ENCODE data around the gene TNFRSF13B.

TNFRSF13B gene

DNA sequence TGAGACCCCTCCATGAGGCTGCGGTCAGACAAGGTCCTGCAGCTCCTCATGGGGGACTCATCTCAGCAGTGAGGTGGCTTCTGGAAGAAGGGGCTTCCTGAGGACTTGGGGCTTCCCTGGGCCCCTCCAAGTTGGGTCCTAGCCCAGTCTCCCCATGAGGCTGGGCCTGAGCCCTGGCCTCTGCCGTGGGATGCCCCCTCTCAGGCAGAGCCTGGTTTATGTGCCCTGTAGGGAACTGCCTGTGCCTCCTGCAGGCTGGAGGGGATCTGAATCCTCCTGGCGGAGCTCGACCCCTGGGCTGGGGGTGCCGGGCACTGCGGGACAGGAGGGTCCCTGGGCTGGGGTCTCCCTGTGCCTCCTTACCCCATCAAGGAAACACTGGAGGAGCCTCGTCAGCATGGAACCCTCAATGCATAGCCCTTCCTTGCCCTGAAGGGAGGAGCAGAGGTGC, 45.8 kb downstream of the TNFRSF13B start:
- no peak overlapping the region for H3K9ac ChIP-seq (ENCODE audit: low read depth, low read length)
- H2AFZ ChIP-seq (ENCODE audit: low read depth, low read length) = no peak overlapping the region
- no peak for DNase-seq
- H3K36me3 ChIP-seq (ENCODE audit: insufficient read depth, low read length) = no peaks in the 10 kb centered on the region
- no peak overlapping the region for H3K4me2 ChIP-seq (ENCODE audit: insufficient read depth, low read length)
- H3K27me3 ChIP-seq (ENCODE audit: insufficient read depth, low read length, poor library complexity) = no peaks in the 10 kb centered on the region
- no peaks in the 10 kb centered on the region for H3K4me1 ChIP-seq (ENCODE audit: insufficient read depth, low read length)
- no peak overlapping the region for H3K27ac ChIP-seq (ENCODE audit: low read length)
- TF ChIP-seq, protein P1, sequence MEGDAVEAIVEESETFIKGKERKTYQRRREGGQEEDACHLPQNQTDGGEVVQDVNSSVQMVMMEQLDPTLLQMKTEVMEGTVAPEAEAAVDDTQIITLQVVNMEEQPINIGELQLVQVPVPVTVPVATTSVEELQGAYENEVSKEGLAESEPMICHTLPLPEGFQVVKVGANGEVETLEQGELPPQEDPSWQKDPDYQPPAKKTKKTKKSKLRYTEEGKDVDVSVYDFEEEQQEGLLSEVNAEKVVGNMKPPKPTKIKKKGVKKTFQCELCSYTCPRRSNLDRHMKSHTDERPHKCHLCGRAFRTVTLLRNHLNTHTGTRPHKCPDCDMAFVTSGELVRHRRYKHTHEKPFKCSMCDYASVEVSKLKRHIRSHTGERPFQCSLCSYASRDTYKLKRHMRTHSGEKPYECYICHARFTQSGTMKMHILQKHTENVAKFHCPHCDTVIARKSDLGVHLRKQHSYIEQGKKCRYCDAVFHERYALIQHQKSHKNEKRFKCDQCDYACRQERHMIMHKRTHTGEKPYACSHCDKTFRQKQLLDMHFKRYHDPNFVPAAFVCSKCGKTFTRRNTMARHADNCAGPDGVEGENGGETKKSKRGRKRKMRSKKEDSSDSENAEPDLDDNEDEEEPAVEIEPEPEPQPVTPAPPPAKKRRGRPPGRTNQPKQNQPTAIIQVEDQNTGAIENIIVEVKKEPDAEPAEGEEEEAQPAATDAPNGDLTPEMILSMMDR (IDR thresholded peaks at IDR 0.05; ENCODE audit: borderline replicate concordance, extremely low read depth, low read length, poor library complexity, severe bottlenecking) = no peak
- TF ChIP-seq EZH2 (IDR thresholded peaks at IDR 0.05; ENCODE audit: borderline replicate concordance, low read depth, low read length, severe bottlenecking) = no peak
- H3K4me3 ChIP-seq (ENCODE audit: low read depth in 1 of 2, low read length in 2 of 2) = no peak overlapping the region
- ATAC-seq (ENCODE audit: insufficient read depth, low read depth) = no peak
- no peaks in the 10 kb centered on the region for H3K79me2 ChIP-seq (ENCODE audit: insufficient read depth, low read length)
- no peaks in the 10 kb centered on the region for H3K9me3 ChIP-seq (ENCODE audit: insufficient read depth, low read length, severe bottlenecking)
- no peaks in the 10 kb centered on the region for H4K20me1 ChIP-seq (ENCODE audit: insufficient read depth, low read length)

DNA sequence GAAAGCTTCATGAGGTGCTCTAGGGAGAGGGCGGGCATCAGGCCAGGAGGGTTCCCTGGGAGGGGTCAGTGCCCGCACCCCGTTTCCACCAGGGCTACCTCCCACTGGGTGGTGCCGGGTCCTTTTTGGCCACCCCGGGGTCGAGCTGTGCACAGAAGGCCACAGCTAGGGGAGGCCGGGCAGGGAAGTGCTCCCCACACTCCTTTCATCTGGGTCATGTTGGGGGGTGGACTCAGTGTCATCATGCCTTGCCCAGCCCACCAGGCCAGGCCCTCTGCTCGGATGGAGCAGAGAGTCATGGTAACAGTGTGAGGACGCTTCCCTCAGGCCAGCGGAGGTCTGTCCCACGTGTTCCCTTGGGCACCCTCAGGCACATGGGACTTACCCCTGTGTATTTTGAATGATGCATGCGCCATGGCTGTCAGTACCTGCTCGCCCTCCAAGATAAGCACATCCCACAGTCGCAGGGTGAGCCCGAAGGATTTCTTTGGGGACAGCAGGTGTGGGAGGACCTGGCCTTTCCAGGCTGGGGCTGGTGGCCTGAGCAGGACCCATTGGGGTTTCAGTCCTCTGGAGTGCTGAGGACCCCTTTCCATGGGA, 46.4 kb downstream of the TNFRSF13B start:
- no peaks in the 10 kb centered on the region for H3K36me3 ChIP-seq (ENCODE audit: insufficient read depth, low read length)
- TF ChIP-seq EZH2 (IDR thresholded peaks at IDR 0.05; ENCODE audit: borderline replicate concordance, low read depth, low read length, severe bottlenecking) = no peak
- TF ChIP-seq, protein P1 (IDR thresholded peaks at IDR 0.05; ENCODE audit: borderline replicate concordance, extremely low read depth, low read length, poor library complexity, severe bottlenecking) = no peak
- H4K20me1 ChIP-seq (ENCODE audit: insufficient read depth, low read length) = no peaks in the 10 kb centered on the region
- H3K9me3 ChIP-seq (ENCODE audit: insufficient read depth, low read length, severe bottlenecking) = no peaks in the 10 kb centered on the region
- no peak overlapping the region for H3K4me2 ChIP-seq (ENCODE audit: insufficient read depth, low read length)
- H3K27me3 ChIP-seq (ENCODE audit: insufficient read depth, low read length, poor library complexity) = no peaks in the 10 kb centered on the region
- no peaks in the 10 kb centered on the region for H3K79me2 ChIP-seq (ENCODE audit: insufficient read depth, low read length)
- H3K4me3 ChIP-seq (ENCODE audit: low read depth in 1 of 2, low read length in 2 of 2) = no peak overlapping the region
- no peak overlapping the region for H3K9ac ChIP-seq (ENCODE audit: low read depth, low read length)
- no peak overlapping the region for H3K27ac ChIP-seq (ENCODE audit: low read length)
- H3K4me1 ChIP-seq (ENCODE audit: insufficient read depth, low read length) = no peaks in the 10 kb centered on the region
- DNase-seq = no peak
- no peak for ATAC-seq (ENCODE audit: insufficient read depth, low read depth)
- H2AFZ ChIP-seq (ENCODE audit: low read depth, low read length) = no peak overlapping the region

DNA sequence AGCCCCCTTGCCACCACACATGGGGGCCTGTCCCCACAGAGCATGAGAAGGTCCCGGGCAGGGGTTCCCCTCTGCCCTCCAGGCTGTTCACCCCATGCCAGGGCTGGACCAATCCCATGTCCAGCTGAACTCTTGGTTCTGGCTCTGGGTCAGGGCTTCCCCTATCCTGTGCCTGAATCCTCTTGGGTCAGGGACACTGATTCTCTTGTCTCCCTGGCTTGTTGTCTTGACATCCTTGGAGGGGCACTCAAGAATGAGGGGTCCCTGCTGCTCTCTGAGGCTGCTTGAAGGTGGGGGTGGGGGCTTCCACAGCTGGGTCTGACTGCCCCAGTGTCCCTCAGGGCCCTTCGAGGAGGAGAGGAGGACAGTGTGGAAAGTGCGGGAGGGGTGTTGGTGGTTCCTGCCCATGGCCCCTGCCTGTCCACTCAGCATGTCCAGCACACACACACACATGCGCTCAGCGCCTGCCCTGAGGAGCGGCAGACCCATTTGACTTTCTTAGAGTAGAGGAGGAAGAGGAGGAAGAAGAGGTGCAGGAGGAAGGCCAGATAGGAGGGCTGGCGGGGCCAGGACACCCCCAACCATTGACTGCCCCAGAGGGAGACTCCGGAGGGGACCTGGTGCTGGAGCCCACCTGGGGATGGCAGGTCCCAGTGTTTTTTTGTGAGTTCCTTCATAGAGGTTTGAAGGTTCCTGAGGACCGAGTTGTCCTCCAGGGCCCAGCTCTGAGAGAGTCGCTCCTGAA, 47.0 kb downstream of the TNFRSF13B start:
- no peak overlapping the region for H3K27ac ChIP-seq (ENCODE audit: low read length)

More for the DNA sequence above, 47.0 kb downstream of the TNFRSF13B start:
- H2AFZ ChIP-seq (ENCODE audit: low read depth, low read length) = no peak overlapping the region
- no peaks in the 10 kb centered on the region for H4K20me1 ChIP-seq (ENCODE audit: insufficient read depth, low read length)
- no peaks in the 10 kb centered on the region for H3K36me3 ChIP-seq (ENCODE audit: insufficient read depth, low read length)
- no peaks in the 10 kb centered on the region for H3K27me3 ChIP-seq (ENCODE audit: insufficient read depth, low read length, poor library complexity)
- H3K79me2 ChIP-seq (ENCODE audit: insufficient read depth, low read length) = no peaks in the 10 kb centered on the region
- H3K4me1 ChIP-seq (ENCODE audit: insufficient read depth, low read length) = no peaks in the 10 kb centered on the region
- DNase-seq (no peak), ATAC-seq (ENCODE audit: insufficient read depth, low read depth) (no peak)
- no peak overlapping the region for H3K9ac ChIP-seq (ENCODE audit: low read depth, low read length)
- H3K9me3 ChIP-seq (ENCODE audit: insufficient read depth, low read length, severe bottlenecking) = no peaks in the 10 kb centered on the region
- no peak overlapping the region for H3K4me3 ChIP-seq (ENCODE audit: low read depth in 1 of 2, low read length in 2 of 2)
- no peak for TF ChIP-seq EZH2 (IDR thresholded peaks at IDR 0.05; ENCODE audit: borderline replicate concordance, low read depth, low read length, severe bottlenecking)
- TF ChIP-seq, protein P1 (IDR thresholded peaks at IDR 0.05; ENCODE audit: borderline replicate concordance, extremely low read depth, low read length, poor library complexity, severe bottlenecking) = no peak
- no peak overlapping the region for H3K4me2 ChIP-seq (ENCODE audit: insufficient read depth, low read length)

Measured in DND-41 (cell line).